HG03439 (cell line): ENCODE data around the gene LYPD4.

ENCODE experiments used
- ATAC-seq: cut with Tn5 transposase; IDR thresholded peaks from one replicate; pipeline ENCODE4 v1.9.1; 2021; ENCODE audit warnings: mild to moderate bottlenecking, moderate library complexity; ENCODE audit not compliant: unreplicated experiment

Gene LYPD4

DNA sequence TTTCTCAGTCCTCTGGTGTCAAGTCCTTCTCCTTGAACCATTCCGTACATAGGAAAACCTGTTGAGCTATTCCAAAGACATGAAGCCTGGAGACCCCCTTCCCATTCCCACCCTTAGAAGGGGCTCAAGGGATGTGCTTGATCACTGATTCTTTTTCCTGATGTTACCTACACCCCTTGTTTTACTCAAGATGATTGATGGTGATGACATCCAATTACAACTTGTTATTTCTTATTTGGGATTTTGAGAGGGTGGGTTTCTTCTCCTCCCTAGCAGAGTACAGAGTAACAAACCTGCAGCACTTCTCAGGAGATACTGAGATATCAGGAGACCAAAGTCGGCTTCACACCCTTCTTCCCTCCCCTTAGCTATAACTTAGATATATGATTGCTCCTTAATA is 8.9 kb upstream of the LYPD4 start:
- no peak for ATAC-seq

DNA sequence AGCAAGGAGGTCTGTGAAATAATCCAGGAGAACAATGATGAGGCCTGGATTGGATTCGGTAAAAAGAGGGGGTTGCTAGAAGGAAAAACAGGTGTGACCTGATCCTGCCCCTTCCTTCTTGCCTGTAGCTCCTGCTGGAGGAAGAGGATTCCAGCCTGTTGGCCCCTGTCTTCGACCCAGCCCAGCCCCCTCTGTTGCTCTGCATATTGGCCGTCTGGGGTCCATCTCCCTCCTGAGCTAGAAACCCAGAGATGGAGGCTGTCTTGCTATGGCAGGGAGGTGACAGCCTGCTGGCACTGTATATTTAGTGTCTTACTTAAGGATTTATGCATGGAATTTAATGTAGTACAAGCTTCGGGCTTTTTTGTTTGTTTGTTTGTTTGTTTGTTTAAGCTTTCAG is 7.0 kb upstream of the LYPD4 start:
- ATAC-seq: no peak

DNA sequence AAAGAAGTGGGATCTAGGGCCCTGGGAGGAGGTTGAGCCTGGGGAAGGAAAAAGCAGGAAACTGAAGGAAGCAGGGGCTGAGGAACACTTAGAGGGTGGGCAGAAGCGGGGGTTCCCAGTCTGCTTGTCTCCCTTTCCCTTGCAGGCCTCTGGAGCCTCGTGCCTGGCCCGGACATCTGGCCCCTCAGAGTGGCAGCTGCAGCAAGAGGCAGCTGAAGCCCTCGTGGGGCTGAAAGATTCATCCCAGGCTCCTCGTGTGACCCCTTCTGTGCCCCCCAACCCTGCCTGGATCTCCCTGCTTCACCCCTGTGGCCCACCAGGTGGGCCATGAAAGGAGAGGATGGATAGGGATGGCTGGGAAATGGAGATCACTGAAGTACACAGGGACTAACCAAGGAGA is 5.9 kb upstream of the LYPD4 start:
- ATAC-seq: no peak

DNA sequence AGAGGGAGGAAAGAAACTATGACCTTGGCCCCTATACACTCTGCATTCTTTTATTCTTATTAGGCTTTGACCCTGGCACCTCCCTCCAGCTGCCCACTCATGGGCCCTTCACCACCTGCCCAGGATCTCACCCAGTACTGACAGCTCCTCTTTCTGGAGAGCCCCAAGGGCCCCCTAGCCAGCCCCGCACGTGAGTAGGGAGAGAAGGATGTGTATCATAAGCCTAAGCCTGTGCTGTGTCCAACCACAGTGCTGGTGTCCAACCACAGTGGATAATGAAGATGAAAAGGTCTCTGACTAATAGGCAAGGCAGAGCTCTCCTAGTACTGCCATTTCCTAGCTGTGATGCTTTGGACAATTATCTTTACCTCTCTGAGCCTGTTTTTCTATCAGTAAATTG is 4.6 kb upstream of the LYPD4 start:
- ATAC-seq: no peak

DNA sequence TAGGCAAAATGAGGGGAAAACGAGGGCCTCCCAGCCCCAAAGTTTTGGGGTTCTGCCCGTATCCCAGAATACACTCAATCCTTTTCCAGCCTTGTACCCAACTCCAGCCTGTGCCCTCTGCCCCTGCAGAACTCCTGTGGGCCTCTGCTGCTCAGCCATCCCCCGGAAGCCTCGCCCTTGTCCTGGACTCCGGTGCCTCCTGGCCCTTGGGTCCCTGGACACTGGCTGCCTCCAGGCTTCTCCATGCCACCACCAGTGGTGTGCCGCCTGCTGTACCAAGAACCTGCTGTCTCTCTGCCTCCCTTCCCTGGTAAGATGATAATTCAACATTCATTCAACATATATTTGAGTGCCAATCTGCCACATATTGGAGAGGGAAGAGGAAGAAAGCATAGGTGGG is 4.2 kb upstream of the LYPD4 start:
- no peak for ATAC-seq

DNA sequence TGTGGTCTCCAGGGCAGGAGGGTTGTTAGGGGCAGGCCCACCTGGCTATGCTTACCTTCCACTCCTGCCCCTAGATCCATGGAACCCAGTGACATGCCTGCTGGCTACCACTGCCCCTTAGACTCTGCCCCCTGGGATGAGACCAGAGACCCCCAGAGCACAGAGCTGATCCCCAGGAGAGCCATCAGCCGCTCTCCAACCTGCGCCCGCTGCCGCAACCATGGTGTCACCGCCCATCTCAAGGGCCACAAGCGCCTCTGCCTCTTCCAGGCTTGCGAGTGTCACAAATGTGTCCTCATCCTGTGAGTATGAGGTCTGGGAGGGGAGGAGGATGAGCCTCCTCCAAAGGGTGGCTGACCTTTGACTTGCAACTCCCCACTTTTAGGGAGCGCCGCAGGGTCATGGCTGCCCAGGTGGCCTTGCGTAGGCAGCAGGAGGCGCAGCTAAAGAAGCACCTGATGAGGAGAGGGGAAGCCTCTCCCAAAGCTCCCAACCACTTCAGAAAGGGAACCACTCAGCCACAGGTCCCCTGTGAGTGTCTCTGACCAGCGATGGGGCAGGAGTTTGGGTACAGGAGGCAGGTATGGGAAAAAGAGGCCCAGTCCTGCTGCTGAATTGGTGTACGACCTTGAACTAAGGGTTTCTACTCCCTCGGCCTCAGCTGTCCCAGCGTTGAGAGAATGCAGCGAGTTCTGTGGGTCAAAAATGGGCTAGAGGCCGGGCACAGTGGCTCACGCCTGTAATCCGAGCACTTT is 3.0 kb upstream of the LYPD4 start:
- no peak for ATAC-seq

DNA sequence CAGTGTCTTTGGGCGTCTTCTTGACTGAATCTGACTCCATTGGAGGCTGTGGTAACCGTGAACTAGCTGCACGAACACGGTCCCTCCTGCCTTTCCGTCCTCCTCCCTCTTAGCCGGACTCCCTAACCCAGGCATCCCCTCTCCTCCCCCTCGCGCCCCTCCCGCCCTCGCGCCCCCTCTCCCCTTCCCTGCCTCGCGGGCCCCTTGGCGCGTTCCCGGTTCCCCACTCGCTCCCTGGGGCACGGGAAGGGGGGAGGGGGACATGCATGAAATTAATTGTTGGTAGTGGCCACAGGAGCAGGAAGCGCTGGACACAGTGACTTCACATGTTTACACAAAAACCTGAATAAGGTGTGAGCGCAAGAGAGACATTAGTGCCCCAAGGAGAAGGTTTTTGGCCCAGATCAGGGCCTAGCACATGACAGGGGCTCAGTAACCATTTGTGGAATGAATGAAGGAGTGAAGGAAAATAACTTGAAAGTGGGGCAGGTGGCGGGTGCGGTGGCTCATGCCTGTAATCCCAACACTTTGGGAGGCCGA is 638 bp upstream of the LYPD4 start:
- ATAC-seq: no peak

DNA sequence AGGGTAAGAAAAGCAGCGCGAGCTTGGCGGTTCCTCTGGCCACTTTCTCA is 343 bp upstream of the LYPD4 start, which contains the start of gene DMRTC2:
Gene DMRTC2, plus strand, starts transcription at position 42 of the 50 bp plus-strand sequence. CDS start 2,387 bp downstream, outside the sequence.
- no peak for ATAC-seq

DNA sequence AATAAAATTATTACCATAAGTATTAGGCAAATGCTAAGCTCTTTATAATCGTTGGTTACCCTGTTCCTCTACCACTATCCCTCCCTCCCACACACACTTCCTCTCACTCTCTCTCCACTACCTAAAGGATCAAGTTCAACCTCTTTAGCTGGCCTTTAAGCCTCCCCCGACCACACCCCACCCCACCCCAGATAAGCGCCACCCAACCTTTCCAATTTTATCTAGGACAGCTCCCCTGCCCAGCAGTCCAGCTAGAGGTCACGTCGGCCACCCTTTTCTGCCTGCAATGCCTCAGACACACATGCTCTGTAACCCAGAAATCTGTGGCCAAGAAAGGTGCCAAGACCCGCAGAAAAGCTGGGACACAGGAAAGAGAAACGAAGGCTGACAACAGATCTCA is 1.1 kb downstream of the LYPD4 start:
- no peak for ATAC-seq

DNA sequence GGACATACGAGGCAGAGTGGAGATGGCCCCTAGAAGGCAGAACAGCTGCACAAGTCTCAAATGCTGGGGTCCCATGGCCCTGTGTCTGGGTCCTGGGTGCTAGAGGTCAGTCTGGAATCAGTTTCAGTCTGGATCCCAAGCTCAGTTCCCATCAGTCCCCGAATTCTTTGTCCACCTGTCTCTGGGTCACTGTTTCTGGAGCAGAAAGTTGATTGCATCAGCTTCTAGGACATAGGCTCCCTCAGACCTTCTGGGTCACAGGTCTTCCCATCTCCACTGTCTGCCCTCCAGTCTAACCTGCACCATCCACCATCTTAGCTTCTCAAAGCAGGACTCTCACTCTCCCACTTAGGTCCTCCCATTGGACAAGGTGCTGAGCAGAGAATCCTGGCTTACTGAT is 5.3 kb downstream of the LYPD4 start:
- no peak for ATAC-seq

DNA sequence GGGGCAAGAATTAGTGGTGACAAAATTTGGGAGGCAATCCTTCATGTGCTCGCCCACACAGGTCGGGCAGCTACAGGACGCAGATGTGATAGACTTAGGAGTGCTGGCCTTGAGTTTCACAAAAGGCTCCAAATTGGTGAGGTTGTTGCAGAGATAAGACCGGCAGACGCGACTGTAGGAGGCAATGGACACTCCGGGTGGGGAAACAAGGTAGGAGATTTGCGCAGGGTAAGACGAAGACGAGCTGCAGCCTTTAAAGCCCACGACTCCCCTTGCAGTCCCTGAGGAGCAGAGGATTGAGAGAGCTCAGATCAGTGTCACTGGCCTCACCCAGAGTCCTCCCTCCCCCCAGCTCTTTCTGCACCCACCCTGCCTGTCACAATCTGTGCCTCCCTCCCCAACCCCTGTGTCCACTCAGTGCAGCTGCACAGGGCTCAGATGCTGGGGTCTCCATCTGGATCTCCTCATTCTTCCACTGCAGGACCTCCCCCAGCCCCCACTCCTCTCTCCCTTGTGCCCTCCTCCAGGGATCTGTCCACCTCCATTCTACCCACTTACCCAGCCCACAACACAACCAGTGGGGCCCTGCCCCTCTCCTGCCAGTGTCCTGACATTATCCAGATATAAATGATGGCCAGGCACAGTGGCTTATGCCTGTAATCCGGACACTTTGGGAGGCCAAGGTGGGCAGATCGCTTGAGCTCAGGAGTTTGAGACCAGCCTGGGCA is 6.3 kb downstream of the LYPD4 start:
- no peak for ATAC-seq

DNA sequence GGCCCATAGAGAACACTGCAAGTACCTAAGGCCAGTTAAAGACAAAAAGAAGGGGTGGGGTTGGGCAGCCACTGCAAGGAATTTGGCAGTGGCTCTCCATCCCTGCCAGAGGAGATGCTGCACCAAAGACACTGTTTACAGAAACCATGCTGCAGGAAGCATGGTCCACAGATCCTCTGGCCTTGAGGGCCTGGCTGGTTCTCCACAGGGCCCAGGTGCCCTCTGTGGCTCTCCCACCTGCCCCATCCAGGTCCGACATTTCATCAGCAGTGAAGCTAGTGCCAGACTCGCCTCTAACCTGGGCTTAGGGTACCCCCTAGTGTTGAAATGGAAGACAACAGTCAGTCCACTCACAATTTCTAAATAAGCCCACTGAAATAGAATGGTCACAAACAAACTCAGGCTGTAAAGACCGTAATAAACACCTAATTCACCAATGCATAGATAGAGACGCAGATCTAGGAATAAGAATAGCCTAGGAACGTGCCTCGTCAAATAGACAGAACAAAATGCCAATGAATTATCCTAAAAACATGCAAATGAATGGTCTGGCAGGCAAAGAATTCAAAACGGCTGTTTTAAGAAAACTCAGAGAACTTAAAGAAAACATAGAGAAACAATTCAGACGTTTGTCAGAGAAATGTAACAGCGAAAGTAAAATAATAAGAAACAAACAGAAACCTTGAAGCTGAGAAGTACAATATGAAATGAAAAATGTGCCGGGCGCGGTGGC is 23.3 kb downstream of the LYPD4 start:
- no peak for ATAC-seq

DNA sequence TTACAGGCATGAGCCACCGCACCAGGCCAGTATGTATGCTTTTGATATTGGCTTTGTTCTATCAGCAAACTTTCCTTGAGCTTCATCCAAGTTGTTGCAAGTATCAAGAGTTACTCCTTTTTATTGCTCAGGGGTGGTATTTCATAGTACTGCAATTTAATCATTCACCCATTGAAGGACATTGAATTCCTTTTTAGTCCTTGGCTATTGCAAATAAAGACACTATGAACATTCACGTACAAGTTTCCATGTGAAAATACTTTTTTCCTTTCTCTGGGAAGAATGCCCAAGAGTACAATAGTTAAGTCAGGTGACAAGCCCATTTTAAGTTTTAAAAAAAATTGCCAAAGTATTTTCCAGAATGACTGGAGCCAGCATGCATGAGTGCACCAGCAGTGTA is 27.7 kb downstream of the LYPD4 start:
- no peak for ATAC-seq

DNA sequence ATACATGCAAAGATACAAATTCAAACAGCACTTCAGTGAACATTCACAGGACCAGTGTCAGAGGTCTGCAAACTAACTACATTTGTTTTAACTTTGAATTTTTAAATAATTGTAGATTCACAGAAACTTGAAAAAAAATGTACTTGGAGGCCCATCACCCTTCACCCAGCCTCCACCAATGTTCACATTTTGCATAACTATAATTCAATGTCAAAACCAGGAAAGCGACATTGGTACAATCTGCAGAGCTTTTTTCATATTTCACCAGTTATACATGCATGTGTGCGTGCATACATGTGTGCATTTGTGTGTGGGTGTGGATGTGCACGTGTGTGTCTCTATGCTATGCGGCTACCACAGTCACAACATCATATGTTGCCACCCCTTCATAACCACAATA is 29.2 kb downstream of the LYPD4 start:
- no peak for ATAC-seq

DNA sequence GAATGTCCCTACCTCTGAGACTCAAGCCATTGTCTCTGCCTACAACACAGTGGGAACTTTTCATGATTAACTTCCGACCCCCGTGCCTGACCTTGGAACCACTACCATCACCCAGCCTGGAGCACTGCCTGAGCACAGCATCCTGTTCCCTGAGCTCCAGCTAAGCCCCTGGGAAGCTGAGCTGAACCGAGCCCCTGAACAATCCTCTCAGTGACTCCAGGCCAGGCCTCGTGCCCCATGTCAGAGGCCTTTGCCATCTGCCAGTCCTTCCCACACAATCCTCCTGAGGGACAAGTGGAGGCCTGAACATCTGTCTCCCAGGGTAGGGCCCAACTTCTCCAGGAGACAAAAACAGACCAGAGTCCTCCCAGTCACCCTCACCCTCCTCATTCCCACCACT is 30.6 kb downstream of the LYPD4 start:
- ATAC-seq: no peak

DNA sequence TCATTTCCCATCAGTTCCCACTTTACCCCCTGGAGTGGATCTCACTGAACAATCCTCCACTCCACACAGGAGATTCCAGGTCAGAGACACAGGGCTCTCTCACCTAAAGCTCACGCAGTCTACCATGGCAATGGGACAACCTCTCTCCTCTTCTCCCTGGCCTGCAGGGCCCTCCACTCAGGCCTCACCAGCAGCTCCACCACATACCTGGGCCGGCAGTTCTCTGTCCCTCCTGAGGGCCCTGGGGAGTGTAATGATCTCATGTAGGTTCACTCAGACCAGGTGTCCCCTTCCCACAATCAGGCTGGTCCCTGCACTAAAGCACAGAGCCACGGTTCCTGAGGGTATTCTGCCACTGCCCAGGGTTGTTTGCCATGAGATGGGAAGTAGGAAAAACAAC is 32.5 kb downstream of the LYPD4 start:
- no peak for ATAC-seq

DNA sequence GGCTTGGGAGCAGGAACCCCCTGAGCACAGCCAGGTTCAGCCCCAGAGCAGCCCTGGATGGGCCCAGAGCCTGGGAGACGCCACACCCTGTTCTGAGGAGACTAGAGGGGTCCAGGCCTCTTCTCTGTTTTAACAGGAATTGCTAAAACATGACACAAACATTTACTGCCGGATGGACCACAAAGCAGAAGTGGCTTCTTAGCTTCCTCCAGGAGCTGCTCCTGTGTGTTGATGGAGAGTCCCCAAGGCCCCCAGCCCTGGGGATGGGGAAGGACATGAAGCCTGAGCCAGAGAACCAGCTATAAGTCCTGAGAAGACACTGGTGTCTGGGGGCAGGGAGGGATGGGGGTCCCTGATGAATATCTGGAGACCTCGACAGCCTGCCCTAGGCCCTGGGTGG is 33.4 kb downstream of the LYPD4 start:
- ATAC-seq: no peak

DNA sequence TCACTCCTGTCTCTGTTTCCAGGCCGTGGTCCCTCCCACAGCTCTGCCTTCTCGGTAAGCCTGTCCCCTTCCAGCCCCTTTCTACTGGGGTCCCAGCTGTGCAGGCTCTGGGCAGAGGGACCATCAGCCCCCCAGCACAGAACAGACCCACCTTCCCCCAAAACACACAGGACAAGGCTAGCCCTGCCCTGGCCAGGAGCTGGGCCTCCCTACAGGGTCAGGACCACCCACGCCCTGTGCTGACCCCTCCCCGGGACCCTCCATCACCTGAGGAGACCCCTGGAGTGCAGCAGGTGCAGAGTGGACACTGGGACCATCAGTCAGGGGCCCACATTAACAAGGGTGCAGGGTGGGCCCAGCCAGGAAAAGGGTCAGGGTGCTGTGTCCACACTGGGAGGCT is 34.2 kb downstream of the LYPD4 start:
- ATAC-seq: no peak

DNA sequence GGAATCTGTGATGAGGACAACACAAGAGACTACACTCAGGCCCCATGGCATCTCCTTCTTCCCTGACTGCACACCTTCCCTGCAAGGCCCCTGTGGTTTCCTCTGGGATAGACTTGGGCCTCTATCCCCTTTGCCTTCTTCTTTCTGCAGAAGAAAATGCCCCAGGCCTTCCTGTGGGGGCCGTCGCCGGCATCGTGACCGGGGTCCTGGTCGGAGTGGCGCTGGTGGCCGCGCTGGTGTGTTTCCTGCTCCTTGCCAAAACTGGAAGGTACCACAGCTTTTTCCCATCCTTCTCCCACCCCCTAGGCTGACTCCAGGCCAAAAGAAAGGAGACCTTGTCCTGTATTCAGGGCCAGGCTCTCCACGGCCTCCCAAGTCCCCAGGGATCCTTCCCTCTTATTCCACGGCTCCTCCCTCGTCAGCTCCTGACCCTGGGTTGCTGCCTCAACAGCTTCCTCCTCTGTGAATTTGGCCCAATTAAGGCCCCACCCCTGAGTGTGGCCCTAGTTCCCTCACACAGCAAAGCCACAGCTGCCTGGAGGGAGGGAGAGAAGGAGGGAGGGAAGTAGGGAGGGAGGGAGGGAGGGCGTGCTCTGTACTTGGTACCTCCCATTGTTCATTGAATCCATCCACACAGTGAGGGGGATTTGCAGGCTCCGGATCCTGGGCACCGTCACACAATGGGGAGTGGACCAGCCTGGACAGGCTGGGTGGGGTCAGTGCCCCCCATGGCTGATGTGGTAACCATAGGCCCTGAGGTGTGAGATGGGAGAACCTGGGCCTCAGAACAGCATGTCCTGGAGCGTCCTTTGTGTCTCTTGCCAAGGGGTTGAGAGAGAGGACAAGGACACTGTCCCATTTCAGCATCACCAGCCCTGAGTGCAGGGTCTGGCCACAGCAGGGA is 35.6 kb downstream of the LYPD4 start:
- no peak for ATAC-seq

DNA sequence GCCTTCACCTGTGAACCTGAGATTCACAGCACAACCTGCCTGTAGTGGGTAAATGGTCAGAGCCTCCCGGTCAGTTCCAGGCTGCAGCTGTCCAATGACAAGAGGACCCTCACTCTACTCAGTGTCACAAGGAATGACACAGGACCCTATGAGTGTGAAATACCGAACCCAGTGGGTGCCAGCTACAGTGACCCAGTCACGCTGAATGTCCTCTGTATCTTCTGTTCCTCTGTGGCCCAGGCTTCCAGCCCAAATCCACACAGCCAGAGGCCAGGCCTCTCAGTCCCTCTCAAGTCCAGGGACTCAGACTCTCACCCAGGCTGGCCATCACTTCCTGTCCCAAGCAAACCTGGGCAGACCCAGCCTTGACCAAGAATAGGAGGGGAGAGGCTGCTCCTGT is 37.3 kb downstream of the LYPD4 start:
- no peak for ATAC-seq

DNA sequence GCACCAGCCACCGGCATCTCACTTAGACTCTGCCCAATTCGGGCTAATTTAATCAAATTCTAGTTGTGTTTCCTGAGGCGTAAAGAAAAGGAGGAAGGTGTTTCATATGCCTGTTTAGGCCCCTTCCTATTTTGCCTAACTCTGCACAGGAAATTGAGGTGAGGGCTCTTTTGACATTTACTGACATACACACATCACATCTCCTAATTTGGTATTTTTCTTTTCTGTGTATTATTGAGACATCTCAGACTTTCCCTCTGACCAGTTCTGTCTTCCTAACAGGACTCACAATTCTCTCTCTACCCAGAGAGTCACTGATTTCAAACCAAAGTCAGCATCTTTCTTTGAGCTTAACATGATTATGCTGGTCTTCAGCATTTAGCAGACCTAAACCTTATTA is 40.1 kb downstream of the LYPD4 start:
- ATAC-seq: no peak
